ENCODE data around the gene IKZF4.

DNA sequence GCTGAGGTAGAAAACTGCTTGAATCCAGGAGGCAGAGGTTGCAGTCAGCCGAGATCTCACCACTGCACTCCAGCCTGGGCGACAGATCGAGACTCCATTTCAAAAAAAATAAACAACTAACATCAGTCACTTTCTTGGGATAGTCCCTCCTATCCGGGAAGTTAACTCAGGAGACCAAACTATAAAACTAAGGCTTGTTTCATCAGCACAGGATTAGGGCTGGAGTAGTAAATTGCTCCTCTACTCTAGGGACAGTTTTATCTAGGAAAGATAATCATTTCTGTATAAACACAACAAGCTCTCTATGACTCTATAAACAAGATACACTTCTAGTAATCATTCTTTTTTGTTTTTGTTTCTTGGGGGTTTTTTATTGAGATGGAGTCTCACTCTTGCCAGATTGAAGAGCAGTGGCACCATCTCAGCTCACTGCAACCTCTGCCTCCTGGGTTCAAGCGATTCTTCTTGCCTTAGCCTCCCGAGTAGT is 32.6 kb downstream of the IKZF4 start:
- TF ChIP-seq POLR2A (IDR thresholded peaks at IDR 0.05) = no peak
- TF ChIP-seq, protein P1, sequence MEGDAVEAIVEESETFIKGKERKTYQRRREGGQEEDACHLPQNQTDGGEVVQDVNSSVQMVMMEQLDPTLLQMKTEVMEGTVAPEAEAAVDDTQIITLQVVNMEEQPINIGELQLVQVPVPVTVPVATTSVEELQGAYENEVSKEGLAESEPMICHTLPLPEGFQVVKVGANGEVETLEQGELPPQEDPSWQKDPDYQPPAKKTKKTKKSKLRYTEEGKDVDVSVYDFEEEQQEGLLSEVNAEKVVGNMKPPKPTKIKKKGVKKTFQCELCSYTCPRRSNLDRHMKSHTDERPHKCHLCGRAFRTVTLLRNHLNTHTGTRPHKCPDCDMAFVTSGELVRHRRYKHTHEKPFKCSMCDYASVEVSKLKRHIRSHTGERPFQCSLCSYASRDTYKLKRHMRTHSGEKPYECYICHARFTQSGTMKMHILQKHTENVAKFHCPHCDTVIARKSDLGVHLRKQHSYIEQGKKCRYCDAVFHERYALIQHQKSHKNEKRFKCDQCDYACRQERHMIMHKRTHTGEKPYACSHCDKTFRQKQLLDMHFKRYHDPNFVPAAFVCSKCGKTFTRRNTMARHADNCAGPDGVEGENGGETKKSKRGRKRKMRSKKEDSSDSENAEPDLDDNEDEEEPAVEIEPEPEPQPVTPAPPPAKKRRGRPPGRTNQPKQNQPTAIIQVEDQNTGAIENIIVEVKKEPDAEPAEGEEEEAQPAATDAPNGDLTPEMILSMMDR (IDR thresholded peaks at IDR 0.05) = no peak
